GM12873 (cell line): ENCODE measurements around the gene HOXD4.

Experiments used
- TF ChIP-seq, protein P1 (sequence below): IDR thresholded peaks from 2 replicates; pipeline ENCODE4 v1.5.1; 2012; ENCODE audit warnings: low read depth, mild to moderate bottlenecking, moderate library complexity, low read length, control low read depth; ENCODE audit not compliant: insufficient read depth; ENCODE audit errors: missing control alignments

Gene HOXD4

DNA sequence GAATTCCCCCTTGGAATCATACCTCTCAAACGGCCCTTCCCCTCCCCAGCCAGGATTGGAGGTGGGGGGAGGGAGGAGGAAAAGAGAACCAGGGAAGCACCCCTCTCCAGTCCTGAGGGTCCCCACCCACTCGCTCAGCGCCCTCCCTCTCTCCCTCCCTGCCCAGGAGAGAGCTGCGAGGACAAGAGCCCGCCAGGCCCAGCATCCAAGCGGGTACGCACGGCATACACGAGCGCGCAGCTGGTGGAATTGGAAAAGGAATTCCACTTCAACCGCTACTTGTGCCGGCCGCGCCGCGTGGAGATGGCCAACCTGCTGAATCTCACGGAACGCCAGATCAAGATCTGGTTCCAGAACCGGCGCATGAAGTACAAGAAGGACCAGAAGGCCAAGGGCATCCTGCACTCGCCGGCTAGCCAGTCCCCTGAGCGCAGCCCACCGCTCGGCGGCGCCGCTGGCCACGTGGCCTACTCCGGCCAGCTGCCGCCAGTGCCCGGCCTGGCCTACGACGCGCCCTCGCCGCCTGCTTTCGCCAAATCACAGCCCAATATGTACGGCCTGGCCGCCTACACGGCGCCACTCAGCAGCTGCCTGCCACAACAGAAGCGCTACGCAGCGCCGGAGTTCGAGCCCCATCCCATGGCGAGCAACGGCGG lies 20.1 kb downstream of the HOXD4 start:
- TF ChIP-seq, protein P1, sequence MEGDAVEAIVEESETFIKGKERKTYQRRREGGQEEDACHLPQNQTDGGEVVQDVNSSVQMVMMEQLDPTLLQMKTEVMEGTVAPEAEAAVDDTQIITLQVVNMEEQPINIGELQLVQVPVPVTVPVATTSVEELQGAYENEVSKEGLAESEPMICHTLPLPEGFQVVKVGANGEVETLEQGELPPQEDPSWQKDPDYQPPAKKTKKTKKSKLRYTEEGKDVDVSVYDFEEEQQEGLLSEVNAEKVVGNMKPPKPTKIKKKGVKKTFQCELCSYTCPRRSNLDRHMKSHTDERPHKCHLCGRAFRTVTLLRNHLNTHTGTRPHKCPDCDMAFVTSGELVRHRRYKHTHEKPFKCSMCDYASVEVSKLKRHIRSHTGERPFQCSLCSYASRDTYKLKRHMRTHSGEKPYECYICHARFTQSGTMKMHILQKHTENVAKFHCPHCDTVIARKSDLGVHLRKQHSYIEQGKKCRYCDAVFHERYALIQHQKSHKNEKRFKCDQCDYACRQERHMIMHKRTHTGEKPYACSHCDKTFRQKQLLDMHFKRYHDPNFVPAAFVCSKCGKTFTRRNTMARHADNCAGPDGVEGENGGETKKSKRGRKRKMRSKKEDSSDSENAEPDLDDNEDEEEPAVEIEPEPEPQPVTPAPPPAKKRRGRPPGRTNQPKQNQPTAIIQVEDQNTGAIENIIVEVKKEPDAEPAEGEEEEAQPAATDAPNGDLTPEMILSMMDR = no peak

- TF ChIP-seq, protein P1 = no peak
These were observed 20.9 kb downstream of the HOXD4 start for GRCh38 chr2:176172007-176172894.

- TF ChIP-seq, protein P1 = no peak
These were observed 21.7 kb downstream of the HOXD4 start for GRCh38 chr2:176172895-176173566.

GRCh38 chr2:176173567-176174381 lies 22.4 kb downstream of the HOXD4 start:
- TF ChIP-seq, protein P1 = no peak

DNA sequence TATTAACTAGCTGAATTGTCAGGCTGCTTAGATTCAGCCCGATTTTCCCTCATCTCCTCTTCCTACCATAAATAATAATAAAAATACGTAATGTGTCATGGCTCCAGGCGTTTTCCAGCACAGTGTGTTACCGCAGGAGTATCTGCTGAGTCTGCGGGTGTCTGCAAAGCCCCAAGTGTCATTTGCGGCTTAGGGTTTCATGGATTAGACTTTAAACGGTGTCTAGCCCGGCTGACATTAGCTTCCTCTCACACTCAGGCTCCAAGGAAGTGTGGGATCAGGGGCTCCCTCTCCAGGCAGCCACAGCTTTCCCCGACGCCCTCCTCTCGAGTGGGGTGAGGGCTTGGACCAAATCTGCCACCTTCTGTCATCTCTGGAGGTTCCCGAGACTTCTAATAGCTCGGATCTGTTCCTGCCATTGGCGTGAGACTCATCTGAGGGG lies 23.1 kb downstream of the HOXD4 start:
- TF ChIP-seq, protein P1 = no peak

DNA sequence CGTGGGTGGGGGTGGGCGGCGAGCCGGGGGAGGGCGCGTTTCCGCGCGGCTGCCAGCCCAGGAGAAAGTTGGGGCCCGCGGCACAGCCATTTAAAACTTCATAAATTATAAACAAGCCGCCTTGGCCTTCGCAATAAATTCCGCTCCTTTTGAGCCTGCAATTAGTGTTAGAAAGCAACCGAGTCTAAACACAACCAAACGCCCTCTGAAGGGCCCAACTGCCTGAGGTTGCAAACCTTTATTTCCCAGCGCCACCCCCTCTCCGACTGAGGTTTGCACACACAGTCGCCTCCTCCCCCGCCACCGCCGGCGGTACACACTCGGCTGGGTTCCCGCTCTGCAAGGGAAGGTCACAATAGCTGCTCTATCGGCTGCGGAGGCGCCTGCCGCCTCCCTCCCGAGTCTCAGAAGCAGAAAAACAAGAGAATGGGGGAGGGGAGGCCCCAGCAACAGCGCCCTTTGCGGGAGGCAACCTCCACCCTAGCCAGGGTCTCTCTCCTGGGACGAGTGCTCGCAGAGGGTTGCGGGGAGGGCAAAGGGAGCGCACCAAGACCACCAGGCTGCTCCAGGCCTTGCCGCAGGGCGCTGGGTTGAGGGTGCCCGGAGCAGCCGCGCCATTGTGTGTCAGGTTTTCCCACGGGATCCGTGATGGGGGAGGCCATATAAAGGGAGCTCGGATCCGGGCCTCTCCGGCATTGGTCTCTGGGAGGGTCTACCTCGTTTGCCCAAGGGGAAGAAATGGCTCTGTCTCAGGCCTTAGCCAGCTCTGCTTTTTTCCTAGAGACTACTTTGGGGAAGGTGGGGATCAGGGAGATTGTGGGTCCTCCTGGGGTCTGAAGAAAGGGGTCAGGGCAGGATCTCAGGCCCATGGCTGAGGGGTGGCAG lies 23.7 kb downstream of the HOXD4 start:
- TF ChIP-seq, protein P1 = no peak
